SK-N-SH (cell line): ENCODE results near the gene RPS8. TPM values are rescaled to one million over a fixed set of nuclear protein-coding genes. Genes with fewer than 3 reads are reported as not detected.
A peak's percentile ranks its signal among the peaks of the same experiment; 100 is the strongest.

Experiments used
- CTCF ChIA-PET: fragments of 300-600, 350-600 bp; formaldehyde crosslinking; extraction: SDS; loops from one replicate; lab custom pipeline; 2021; lab: Yijun Ruan, JAX
- POLR2A ChIA-PET: fragments of 350-600 bp; sonication (Branson Sonifier 250); formaldehyde crosslinking; extraction: SDS; loops from one replicate; lab custom pipeline; 2020; ENCODE audit warnings: antibody characterized with exemption, inconsistent platforms; lab: Yijun Ruan, JAX
- DNase-seq: peaks from one replicate; pipeline ENCODE4 v3.0.0; 2012
- H2AFZ ChIP-seq: fragments of 200-600 bp; sonication (generic); 2 replicates; pipeline ENCODE4 v1.8.1; 2016; ENCODE audit warnings: antibody characterized with exemption, mild to moderate bottlenecking, low read depth
- H3F3A ChIP-seq: fragments of 200-600 bp; sonication (generic); replicated peaks from 2 replicates; pipeline ENCODE3; 2016; ENCODE audit warnings: antibody characterized with exemption, mild to moderate bottlenecking; ENCODE audit not compliant: insufficient read depth
- H3K27ac ChIP-seq, 2 experiments: fragments of 200-500 bp in 1 of 2; fragments of 200-600 bp in 1 of 2; sonication (Bioruptor generic) in 1 of 2; sonication (generic), shearing (Covaris generic) in 1 of 2; 2 replicates each; pipeline versions ENCODE4 v1.5.1 to v1.6.1; 2014 to 2016; ENCODE audit warnings: low read depth in 2 of 2, inconsistent platforms in 1 of 2, low read length in 1 of 2, mild to moderate bottlenecking in 1 of 2, mixed read lengths in 1 of 2
- H3K27me3 ChIP-seq: fragments of 200-600 bp; sonication (generic), shearing (Covaris generic); 2 replicates; pipeline ENCODE4 v1.6.1; 2016; ENCODE audit warnings: mixed run types; ENCODE audit not compliant: insufficient read depth
- H3K36me3 ChIP-seq, 2 experiments: fragments of 200-500 bp in 1 of 2; fragments of 200-600 bp in 1 of 2; sonication (Bioruptor generic) in 1 of 2; sonication (generic) in 1 of 2; replicated peaks in 1 of 2; 2 replicates each; pipeline versions ENCODE3 to v1.5.1; 2014 to 2016; ENCODE audit warnings: low read length in 1 of 2, mild to moderate bottlenecking in 1 of 2; ENCODE audit not compliant: insufficient read depth in 2 of 2, control insufficient read depth in 1 of 2
- H3K4me1 ChIP-seq, 2 experiments: fragments of 200-500 bp in 1 of 2; fragments of 200-600 bp in 1 of 2; sonication (Bioruptor generic) in 1 of 2; sonication (generic), shearing (Covaris generic) in 1 of 2; 2 replicates each; pipeline versions ENCODE4 v1.5.1 to v1.6.1; 2014 to 2016; ENCODE audit warnings: low read depth in 1 of 2, low read length in 1 of 2, mixed run types in 1 of 2; ENCODE audit not compliant: insufficient read depth in 2 of 2, control insufficient read depth in 1 of 2
- H3K4me2 ChIP-seq: fragments of 200-600 bp; sonication (generic), shearing (Covaris generic); 2 replicates; pipeline ENCODE4 v1.6.1; 2017; ENCODE audit warnings: mixed run types
- H3K4me3 ChIP-seq, 2 experiments: fragments of 200-500 bp in 1 of 2; fragments of 200-600 bp in 1 of 2; sonication (Bioruptor generic) in 1 of 2; sonication (generic), shearing (Covaris generic) in 1 of 2; 2 replicates each; pipeline versions ENCODE4 v1.5.1 to v1.8.1; 2014 to 2016; ENCODE audit warnings: low read depth in 2 of 2, inconsistent platforms in 1 of 2, low read length in 1 of 2, mild to moderate bottlenecking in 1 of 2, mixed read lengths in 1 of 2, moderate library complexity in 1 of 2
- H3K79me2 ChIP-seq: fragments of 200-600 bp; sonication (generic); 2 replicates; pipeline ENCODE4 v1.8.1; 2017; ENCODE audit warnings: mild to moderate bottlenecking; ENCODE audit not compliant: insufficient read depth
- H3K9ac ChIP-seq: fragments of 200-600 bp; sonication (generic); 2 replicates; pipeline ENCODE4 v1.6.1; 2017; ENCODE audit warnings: mixed run types
- H3K9me2 ChIP-seq: fragments of 200-600 bp; sonication (generic); 2 replicates; pipeline ENCODE4 v1.6.1; 2017; ENCODE audit warnings: mixed run types
- H3K9me3 ChIP-seq: fragments of 200-600 bp; sonication (generic); 2 replicates; pipeline ENCODE4 v1.6.1; 2017; ENCODE audit warnings: mixed run types, mild to moderate bottlenecking, moderate library complexity
- H4K20me1 ChIP-seq: fragments of 200-600 bp; sonication (generic); 2 replicates; pipeline ENCODE4 v1.6.1; 2017; ENCODE audit warnings: mild to moderate bottlenecking, mixed run types; ENCODE audit not compliant: insufficient read depth
- CTCF ChIP-seq: fragments of 200-600 bp; sonication (generic); IDR thresholded peaks from 2 replicates; pipeline ENCODE4 v1.6.1; 2017; ENCODE audit warnings: antibody characterized with exemption, mild to moderate bottlenecking, moderate library complexity
- EZH2phosphoT487 ChIP-seq: fragments of 200-600 bp; sonication (generic); IDR thresholded peaks from 2 replicates; pipeline ENCODE4 v1.6.1; 2017; ENCODE audit warnings: low read depth, mixed run types, mild to moderate bottlenecking, antibody characterized with exemption, moderate library complexity, borderline replicate concordance
- FOSL2 ChIP-seq: IDR thresholded peaks from 2 replicates; pipeline ENCODE4 v1.4.0; 2012; ENCODE audit warnings: low read depth, mild to moderate bottlenecking, moderate library complexity, borderline replicate concordance
- MEF2A ChIP-seq: IDR thresholded peaks from 2 replicates; pipeline ENCODE4 v1.4.0; 2012; ENCODE audit warnings: low read depth, borderline replicate concordance
- MXI1 ChIP-seq: IDR thresholded peaks from 2 replicates; pipeline ENCODE4 v1.6.1; 2012; ENCODE audit warnings: mild to moderate bottlenecking, low read depth, low read length, improper control_type of control experiment
- NFIC ChIP-seq: IDR thresholded peaks from 2 replicates; pipeline ENCODE4 v1.4.0; 2012; ENCODE audit warnings: borderline replicate concordance
- POLR2AphosphoS5 ChIP-seq: IDR thresholded peaks from 2 replicates; pipeline ENCODE4 v1.6.1; 2012; ENCODE audit warnings: low read depth, low read length
- REST ChIP-seq: IDR thresholded peaks from 2 replicates; pipeline ENCODE4 v1.6.1; 2012; ENCODE audit warnings: mild to moderate bottlenecking, low read depth, low read length, moderate library complexity
- RXRA ChIP-seq: IDR thresholded peaks from 2 replicates; pipeline ENCODE4 v1.4.0; 2012; ENCODE audit warnings: low read depth, mild to moderate bottlenecking, borderline replicate concordance
- SIN3A ChIP-seq: IDR thresholded peaks from 2 replicates; pipeline ENCODE4 v1.6.1; 2012; ENCODE audit warnings: low read depth, mild to moderate bottlenecking, low read length, moderate library complexity, borderline replicate concordance
- TAF1 ChIP-seq: IDR thresholded peaks from 2 replicates; pipeline ENCODE4 v1.6.1; 2012; ENCODE audit warnings: low read depth, mild to moderate bottlenecking, low read length, moderate library complexity, borderline replicate concordance
- WGBS: methylation state at CpG from one replicate; pipeline ENCODE4 v1.1.6; 2017; ENCODE audit warnings: low lambda C conversion rate; 5-methylcytosine and 5-hydroxymethylcytosine counted together
- polyA plus RNA-seq, 3 experiments: library from polyadenylated mRNA; depleted of rRNA; stranded (reverse); fragments of >200 nt; gene quantifications; 2 replicates each; pipeline ENCODE4 v1.2.3, GENCODE V29; 2012

RPS8 gene
- polyA plus RNA-seq, 1 of the 3 experiments (the other 2 are of a cell fraction), result 3,303 TPM

- peak overlapping the region; percentile 10; the same call in 1 of the 2 replicates for H2AFZ ChIP-seq
- ChIA-PET CTCF (interaction anchor here (0.6 to 1.5 kb wide), 7 partner anchors 9 to 480 kb away, joined by 3 to 6 read pairs (median 3); no protein-coding TSS in a partner anchor), POLR2A (interaction anchor here (1.4 to 3.2 kb wide), 4 partner anchors 13 to 127 kb away, joined by 3 to 15 read pairs (median 4); partner anchors contain the start of genes BTBD19, DYNLT4 and PLK3)
- DNase-seq, result no peak
- peaks cover 51% of the 10 kb centered on the region for H3F3A ChIP-seq
- no peaks in the 10 kb centered on the region for H3K79me2 ChIP-seq
- H4K20me1 ChIP-seq, result no peaks in the 10 kb centered on the region
- 77% methylated on average over 14 of the region's 25 CpGs for WGBS
- no peak for TF ChIP-seq REST
- no peak for TF ChIP-seq EZH2phosphoT487
- no peak for TF ChIP-seq MEF2A
- TF ChIP-seq RXRA, result no peak
- TF ChIP-seq MXI1, result no peak
- TF ChIP-seq POLR2AphosphoS5, result no peak
- TF ChIP-seq NFIC, result no peak
- TF ChIP-seq SIN3A, result no peak
- no peak for TF ChIP-seq TAF1
- no peak for TF ChIP-seq CTCF
- TF ChIP-seq FOSL2, result no peak
- H3K27ac ChIP-seq, result peak overlapping the region; percentile 76 to 95
- H3K9me3 ChIP-seq, result no peaks in the 10 kb centered on the region
- H3K4me1 ChIP-seq, result peaks cover 5 to 7% of the 10 kb centered on the region in 2 experiments; a peak in 1 of 4 replicates
- peak overlapping the region; percentile 69 for H3K9ac ChIP-seq
- no peaks in the 10 kb centered on the region for H3K27me3 ChIP-seq
- peak overlapping the region; percentile 45 for H3K4me2 ChIP-seq
- H3K36me3 ChIP-seq, result peaks cover under 1 to 12% of the 10 kb centered on the region in 2 experiments
- H3K9me2 ChIP-seq, result no peaks in the 10 kb centered on the region
- H3K4me3 ChIP-seq, result peak overlapping the region; percentile 1 to 41; a peak in 2 of 4 replicates
Observed at GRCh38 chr1:44820328-44821239, 45.2 kb downstream of the RPS8 start.
